Endothelial cell (in vitro differentiated cells): Measurements from ENCODE around the gene EHMT1. TPM values are rescaled to one million over a fixed set of nuclear protein-coding genes. Genes with fewer than 3 reads are reported as not detected.

Experiments used
- DNase-seq: peaks from one replicate; pipeline ENCODE4 v3.0.0; 2021; ENCODE audit warnings: low spot score
- H3K27ac Mint-ChIP-seq: one replicate; pipeline ENCODE4 v1.8.0; 2021; ENCODE audit warnings: mixed read lengths, inconsistent platforms; ENCODE audit not compliant: unreplicated experiment
- H3K27me3 Mint-ChIP-seq: one replicate; pipeline ENCODE4 v1.8.0; 2021; ENCODE audit warnings: mild to moderate bottlenecking, moderate library complexity, mixed read lengths, inconsistent platforms; ENCODE audit not compliant: unreplicated experiment
- H3K36me3 Mint-ChIP-seq: one replicate; pipeline ENCODE4 v1.8.0; 2021; ENCODE audit warnings: mild to moderate bottlenecking, low read depth, mixed read lengths, inconsistent platforms; ENCODE audit not compliant: unreplicated experiment
- H3K4me1 Mint-ChIP-seq: one replicate; pipeline ENCODE4 v1.8.0; 2021; ENCODE audit warnings: mild to moderate bottlenecking, mixed read lengths, inconsistent platforms; ENCODE audit not compliant: unreplicated experiment
- H3K4me3 Mint-ChIP-seq: one replicate; pipeline ENCODE4 v1.8.0; 2021; ENCODE audit warnings: mild to moderate bottlenecking, mixed read lengths, inconsistent platforms; ENCODE audit not compliant: unreplicated experiment
- H3K9me3 Mint-ChIP-seq: one replicate; pipeline ENCODE4 v1.8.0; 2021; ENCODE audit warnings: mixed read lengths, inconsistent platforms; ENCODE audit not compliant: unreplicated experiment
- CTCF ChIP-seq: fragments of 200-600 bp; sonication (generic); IDR thresholded peaks from one replicate; pipeline ENCODE4 v1.5.0; 2021; ENCODE audit warnings: antibody characterized with exemption; ENCODE audit not compliant: unreplicated experiment
- total RNA-seq: library from RNA; stranded (reverse); fragmentation: NEBNext Ultra II Directional; extraction: Animal tissue kit (Norgen Biotek cat#: 25700); gene quantifications from one replicate; pipeline ENCODE4 v1.2.1, GENCODE V29; 2021; ENCODE audit not compliant: unreplicated experiment

Gene EHMT1
- total RNA-seq, 1 donor from 2014 or later: 120 TPM

- no peak for TF ChIP-seq CTCF
- no peak overlapping the region for H3K4me3 Mint-ChIP-seq
- H3K27me3 Mint-ChIP-seq: peaks cover 4% of the 10 kb centered on the region
- no peaks in the 10 kb centered on the region for H3K9me3 Mint-ChIP-seq
- peaks cover 46% of the 10 kb centered on the region for H3K36me3 Mint-ChIP-seq
- no peak overlapping the region for H3K27ac Mint-ChIP-seq
- DNase-seq: peak; percentile 26
- H3K4me1 Mint-ChIP-seq: no peaks in the 10 kb centered on the region
These were observed 153.6 kb downstream of the EHMT1 start for GRCh38 chr9:137772281-137772873.

- Mint-ChIP-seq H3K9me3 (no peaks in the 10 kb centered on the region), H3K27ac (no peak overlapping the region), H3K4me1 (peaks cover 3% of the 10 kb centered on the region), H3K36me3 (peaks cover 47% of the 10 kb centered on the region), H3K27me3 (peaks cover 7% of the 10 kb centered on the region), H3K4me3 (no peak overlapping the region)
- no peak for TF ChIP-seq CTCF
- no peak for DNase-seq
These were observed 156.1 kb downstream of the EHMT1 start for GRCh38 chr9:137774775-137775386.

GRCh38 chr9:137776306-137776995 is 157.6 kb downstream of the EHMT1 start:
- H3K27me3 Mint-ChIP-seq: peaks cover 5% of the 10 kb centered on the region
- H3K9me3 Mint-ChIP-seq: no peaks in the 10 kb centered on the region
- no peak for DNase-seq
- no peak for TF ChIP-seq CTCF
- no peak overlapping the region for H3K4me3 Mint-ChIP-seq
- H3K27ac Mint-ChIP-seq: no peak overlapping the region
- peaks cover 36% of the 10 kb centered on the region for H3K36me3 Mint-ChIP-seq
- H3K4me1 Mint-ChIP-seq: peaks cover 3% of the 10 kb centered on the region

GRCh38 chr9:137777761-137778160 is 159.0 kb downstream of the EHMT1 start:
- H3K27ac Mint-ChIP-seq: no peak overlapping the region
- peaks cover 5% of the 10 kb centered on the region for H3K27me3 Mint-ChIP-seq
- no peak for TF ChIP-seq CTCF
- H3K4me1 Mint-ChIP-seq: peaks cover 3% of the 10 kb centered on the region
- H3K9me3 Mint-ChIP-seq: no peaks in the 10 kb centered on the region
- no peak overlapping the region for H3K4me3 Mint-ChIP-seq
- DNase-seq: no peak
- peaks cover 38% of the 10 kb centered on the region for H3K36me3 Mint-ChIP-seq

GRCh38 chr9:137778336-137778735 is 159.5 kb downstream of the EHMT1 start:
- Mint-ChIP-seq H3K27ac (no peak overlapping the region), H3K4me1 (peaks cover 3% of the 10 kb centered on the region), H3K36me3 (peaks cover 40% of the 10 kb centered on the region), H3K4me3 (no peak overlapping the region), H3K9me3 (no peaks in the 10 kb centered on the region), H3K27me3 (peaks cover 3% of the 10 kb centered on the region)
- TF ChIP-seq CTCF: no peak
- DNase-seq: no peak
